Measurements from ENCODE around the gene CACNA1G.

GRCh38 chr17:50511058-50511457 lies 49.5 kb upstream of the CACNA1G start:
- TF ChIP-seq SRF (CRISPR knock-in tag; IDR thresholded peaks at IDR 0.05), result no peak
- no peak for TF ChIP-seq RFX5 (IDR thresholded peaks at IDR 0.05; ENCODE audit: low read depth, low read length)
- no peak for TF ChIP-seq NFYB (IDR thresholded peaks at IDR 0.05; ENCODE audit: extremely low read depth, insufficient read length)
- TF ChIP-seq SMAD3 (CRISPR knock-in tag; conservative IDR thresholded peaks at IDR 0.05), result no peak
- TF ChIP-seq, protein P1, sequence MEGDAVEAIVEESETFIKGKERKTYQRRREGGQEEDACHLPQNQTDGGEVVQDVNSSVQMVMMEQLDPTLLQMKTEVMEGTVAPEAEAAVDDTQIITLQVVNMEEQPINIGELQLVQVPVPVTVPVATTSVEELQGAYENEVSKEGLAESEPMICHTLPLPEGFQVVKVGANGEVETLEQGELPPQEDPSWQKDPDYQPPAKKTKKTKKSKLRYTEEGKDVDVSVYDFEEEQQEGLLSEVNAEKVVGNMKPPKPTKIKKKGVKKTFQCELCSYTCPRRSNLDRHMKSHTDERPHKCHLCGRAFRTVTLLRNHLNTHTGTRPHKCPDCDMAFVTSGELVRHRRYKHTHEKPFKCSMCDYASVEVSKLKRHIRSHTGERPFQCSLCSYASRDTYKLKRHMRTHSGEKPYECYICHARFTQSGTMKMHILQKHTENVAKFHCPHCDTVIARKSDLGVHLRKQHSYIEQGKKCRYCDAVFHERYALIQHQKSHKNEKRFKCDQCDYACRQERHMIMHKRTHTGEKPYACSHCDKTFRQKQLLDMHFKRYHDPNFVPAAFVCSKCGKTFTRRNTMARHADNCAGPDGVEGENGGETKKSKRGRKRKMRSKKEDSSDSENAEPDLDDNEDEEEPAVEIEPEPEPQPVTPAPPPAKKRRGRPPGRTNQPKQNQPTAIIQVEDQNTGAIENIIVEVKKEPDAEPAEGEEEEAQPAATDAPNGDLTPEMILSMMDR (IDR thresholded peaks at IDR 0.05 in 2 of 3, conservative IDR thresholded peaks at IDR 0.05 in 1 of 3; ENCODE audit: insufficient read depth in 2 of 3, low read depth in 1 of 3, low read length in 3 of 3), result no peak
- TF ChIP-seq IRF1 (CRISPR knock-in tag; IDR thresholded peaks at IDR 0.05; ENCODE audit: borderline replicate concordance), result no peak
- no peak for TF ChIP-seq ZNF609 (CRISPR knock-in tag; IDR thresholded peaks at IDR 0.05; ENCODE audit: borderline replicate concordance)
- no peak for TF ChIP-seq FOXP1 (CRISPR knock-in tag; IDR thresholded peaks at IDR 0.05)
- no peak for TF ChIP-seq CC2D1A (IDR thresholded peaks at IDR 0.05)
- TF ChIP-seq ELF4 (CRISPR knock-in tag; IDR thresholded peaks at IDR 0.05), result no peak
- no peak for TF ChIP-seq ZNF639 (CRISPR knock-in tag; conservative IDR thresholded peaks at IDR 0.05 in 1 of 2, IDR thresholded peaks at IDR 0.05 in 1 of 2)
- no peak for TF ChIP-seq NFRKB (IDR thresholded peaks at IDR 0.05; ENCODE audit: low read depth)
- TF ChIP-seq, protein P2, sequence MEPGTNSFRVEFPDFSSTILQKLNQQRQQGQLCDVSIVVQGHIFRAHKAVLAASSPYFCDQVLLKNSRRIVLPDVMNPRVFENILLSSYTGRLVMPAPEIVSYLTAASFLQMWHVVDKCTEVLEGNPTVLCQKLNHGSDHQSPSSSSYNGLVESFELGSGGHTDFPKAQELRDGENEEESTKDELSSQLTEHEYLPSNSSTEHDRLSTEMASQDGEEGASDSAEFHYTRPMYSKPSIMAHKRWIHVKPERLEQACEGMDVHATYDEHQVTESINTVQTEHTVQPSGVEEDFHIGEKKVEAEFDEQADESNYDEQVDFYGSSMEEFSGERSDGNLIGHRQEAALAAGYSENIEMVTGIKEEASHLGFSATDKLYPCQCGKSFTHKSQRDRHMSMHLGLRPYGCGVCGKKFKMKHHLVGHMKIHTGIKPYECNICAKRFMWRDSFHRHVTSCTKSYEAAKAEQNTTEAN (CRISPR knock-in tag; IDR thresholded peaks at IDR 0.05), result no peak
- no peak for TF ChIP-seq FOXA3 (CRISPR knock-in tag; conservative IDR thresholded peaks at IDR 0.05 in 1 of 2, IDR thresholded peaks at IDR 0.05 in 1 of 2)
